ENCODE measurements around the gene TC2N. TPM values are rescaled to one million over a fixed set of nuclear protein-coding genes. Genes with fewer than 3 reads are reported as not detected.

Gene TC2N
- total RNA-seq, 2 donors from 2014 or later: 17.3 to 19.5 TPM

- Histone ChIP-seq H3K4me1 (ENCODE audit: control insufficient read depth, insufficient read depth, low read length) (no peaks in the 10 kb centered on the region), H3K9me3 (ENCODE audit: control insufficient read depth, low read length) (no peaks in the 10 kb centered on the region), H3K4me3 (ENCODE audit: low read length) (no peak overlapping the region), H3K9ac (ENCODE audit: extremely low read depth, low read length, poor library complexity, severe bottlenecking) (no peak overlapping the region), H3K27me3 (ENCODE audit: control insufficient read depth, insufficient read depth, low read length, poor library complexity, severe bottlenecking) (peaks cover 37% of the 10 kb centered on the region), H3K27ac (ENCODE audit: low read depth, low read length) (no peak overlapping the region), H3K36me3 (ENCODE audit: control insufficient read depth, insufficient read depth, low read length) (no peaks in the 10 kb centered on the region)
- Mint-ChIP-seq H3K4me3 (no peak overlapping the region), H3K4me1 (peaks cover 7% of the 10 kb centered on the region), H3K9me3 (no peaks in the 10 kb centered on the region), H3K27ac (no peak overlapping the region), H3K36me3 (ENCODE audit: low read depth) (no peaks in the 10 kb centered on the region), H3K27me3 (ENCODE audit: insufficient read depth) (no peaks in the 10 kb centered on the region)
- no peak for DNase-seq
- WGBS, 2 experiments (ENCODE audit: insufficient coverage in 1 of 2, insufficient read length in 1 of 2): 68% methylated on average over 2 of the region's 2 CpGs
- TF ChIP-seq CTCF (conservative IDR thresholded peaks at IDR 0.05): peak; percentile 60
These were observed 32.8 kb downstream of the TC2N start for GRCh38 chr14:91834571-91834970.

GRCh38 chr14:91831337-91831736 is 36.0 kb downstream of the TC2N start:
- Histone ChIP-seq H3K4me1 (ENCODE audit: control insufficient read depth, insufficient read depth, low read length) (no peaks in the 10 kb centered on the region), H3K27me3 (ENCODE audit: control insufficient read depth, insufficient read depth, low read length, poor library complexity, severe bottlenecking) (peaks cover 18% of the 10 kb centered on the region), H3K9ac (ENCODE audit: extremely low read depth, low read length, poor library complexity, severe bottlenecking) (no peak overlapping the region), H3K9me3 (ENCODE audit: control insufficient read depth, low read length) (peaks cover 5% of the 10 kb centered on the region), H3K36me3 (ENCODE audit: control insufficient read depth, insufficient read depth, low read length) (no peaks in the 10 kb centered on the region), H3K4me3 (ENCODE audit: low read length) (no peak overlapping the region), H3K27ac (ENCODE audit: low read depth, low read length) (no peak overlapping the region)
- WGBS, 2 experiments (ENCODE audit: insufficient coverage in 1 of 2, insufficient read length in 1 of 2): 25% methylated on average over 1 of the region's 1 CpG; no CpG with 5 or more reads in 1 of the 2 experiments
- peaks cover 10% of the 10 kb centered on the region for H3K9me3 Mint-ChIP-seq
- no peak for DNase-seq
- H3K4me1 Mint-ChIP-seq: peaks cover 7% of the 10 kb centered on the region
- H3K36me3 Mint-ChIP-seq (ENCODE audit: low read depth): peaks cover 2% of the 10 kb centered on the region
- no peaks in the 10 kb centered on the region for H3K27me3 Mint-ChIP-seq (ENCODE audit: insufficient read depth)
- no peak overlapping the region for H3K27ac Mint-ChIP-seq
- TF ChIP-seq CTCF (conservative IDR thresholded peaks at IDR 0.05): no peak
- H3K4me3 Mint-ChIP-seq: no peak overlapping the region

- no peak for DNase-seq
- no peak overlapping the region for H3K27ac ChIP-seq (ENCODE audit: low read depth, low read length)
These were observed 36.6 kb downstream of the TC2N start for GRCh38 chr14:91830777-91831176.

More at GRCh38 chr14:91830777-91831176, 36.6 kb downstream of the TC2N start:
- no peak overlapping the region for H3K4me3 Mint-ChIP-seq
- Histone ChIP-seq H3K4me1 (ENCODE audit: control insufficient read depth, insufficient read depth, low read length) (no peaks in the 10 kb centered on the region), H3K4me3 (ENCODE audit: low read length) (no peak overlapping the region), H3K27me3 (ENCODE audit: control insufficient read depth, insufficient read depth, low read length, poor library complexity, severe bottlenecking) (peaks cover 14% of the 10 kb centered on the region), H3K9ac (ENCODE audit: extremely low read depth, low read length, poor library complexity, severe bottlenecking) (no peak overlapping the region), H3K9me3 (ENCODE audit: control insufficient read depth, low read length) (peaks cover 5% of the 10 kb centered on the region), H3K36me3 (ENCODE audit: control insufficient read depth, insufficient read depth, low read length) (no peaks in the 10 kb centered on the region)
- H3K4me1 Mint-ChIP-seq: peaks cover 7% of the 10 kb centered on the region
- TF ChIP-seq CTCF (conservative IDR thresholded peaks at IDR 0.05): no peak
- no peaks in the 10 kb centered on the region for H3K27me3 Mint-ChIP-seq (ENCODE audit: insufficient read depth)
- H3K36me3 Mint-ChIP-seq (ENCODE audit: low read depth): peaks cover 2% of the 10 kb centered on the region
- H3K9me3 Mint-ChIP-seq: peaks cover 10% of the 10 kb centered on the region
- WGBS, 2 experiments (ENCODE audit: insufficient coverage in 1 of 2, insufficient read length in 1 of 2): 33 to 46% methylated on average over 1 to 3 of the region's 3 CpGs
- H3K27ac Mint-ChIP-seq: no peak overlapping the region

Data from endodermal cell (in vitro differentiated cells).